ENCODE data around the gene CCDC152.
A peak's percentile ranks its signal among the peaks of the same experiment; 100 is the strongest.
"Not testable (repeated sequence)": the region's sequence is repeated elsewhere in the genome, so short reads cannot be mapped to it uniquely, and the experiment has no call there.

Gene CCDC152

DNA sequence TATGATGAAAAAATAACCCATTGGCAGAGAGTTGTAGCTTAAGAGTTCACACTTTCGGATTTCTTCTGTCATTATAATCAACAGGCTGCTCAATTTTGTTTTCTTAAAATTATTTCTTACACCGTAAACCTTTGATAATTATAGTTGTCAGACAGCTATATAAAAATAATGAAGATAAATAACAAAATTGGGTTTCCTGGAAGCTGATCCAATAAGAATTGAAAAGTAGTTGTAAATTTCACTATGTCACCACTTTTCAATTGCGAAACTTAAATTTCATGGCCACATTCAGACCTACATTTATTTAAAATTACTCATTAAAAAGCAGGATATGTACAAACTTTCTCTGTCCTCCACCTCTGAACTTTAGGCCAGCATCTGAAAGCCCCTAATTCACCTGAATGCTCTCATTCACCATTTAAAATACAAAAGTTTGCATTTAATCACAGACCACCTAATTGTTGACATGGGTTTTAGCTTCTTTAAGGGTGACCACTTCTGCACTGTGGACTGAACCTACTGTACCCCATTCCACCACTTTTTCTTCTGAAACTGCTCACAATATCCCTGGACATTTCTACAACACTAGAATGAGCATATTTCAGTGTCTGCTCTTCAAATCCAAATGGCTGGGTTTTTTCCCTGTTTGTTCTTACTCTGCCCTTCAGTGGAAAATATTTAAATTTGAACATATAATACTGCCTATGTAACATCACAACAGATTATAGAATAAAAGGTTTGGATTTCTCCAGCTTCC, 54.4 kb downstream of the CCDC152 start:
- no peak for TF ChIP-seq CTCF (IDR thresholded peaks at IDR 0.05; ENCODE audit: unreplicated experiment in 3 of 3)
- H3K4me1 Mint-ChIP-seq: peaks cover 33% of the 10 kb centered on the region
- peaks cover 30% of the 10 kb centered on the region for H3K36me3 Mint-ChIP-seq (ENCODE audit: low read depth)
- H3K4me3 Mint-ChIP-seq: peak overlapping the region; percentile 92 to 95 (median 93)
- peak overlapping the region; percentile 98 to 100 (median 99) for H3K27ac Mint-ChIP-seq
- H3K27me3 Mint-ChIP-seq (ENCODE audit: low read depth): no peaks in the 10 kb centered on the region
- H3K9me3 Mint-ChIP-seq: no peaks in the 10 kb centered on the region

DNA sequence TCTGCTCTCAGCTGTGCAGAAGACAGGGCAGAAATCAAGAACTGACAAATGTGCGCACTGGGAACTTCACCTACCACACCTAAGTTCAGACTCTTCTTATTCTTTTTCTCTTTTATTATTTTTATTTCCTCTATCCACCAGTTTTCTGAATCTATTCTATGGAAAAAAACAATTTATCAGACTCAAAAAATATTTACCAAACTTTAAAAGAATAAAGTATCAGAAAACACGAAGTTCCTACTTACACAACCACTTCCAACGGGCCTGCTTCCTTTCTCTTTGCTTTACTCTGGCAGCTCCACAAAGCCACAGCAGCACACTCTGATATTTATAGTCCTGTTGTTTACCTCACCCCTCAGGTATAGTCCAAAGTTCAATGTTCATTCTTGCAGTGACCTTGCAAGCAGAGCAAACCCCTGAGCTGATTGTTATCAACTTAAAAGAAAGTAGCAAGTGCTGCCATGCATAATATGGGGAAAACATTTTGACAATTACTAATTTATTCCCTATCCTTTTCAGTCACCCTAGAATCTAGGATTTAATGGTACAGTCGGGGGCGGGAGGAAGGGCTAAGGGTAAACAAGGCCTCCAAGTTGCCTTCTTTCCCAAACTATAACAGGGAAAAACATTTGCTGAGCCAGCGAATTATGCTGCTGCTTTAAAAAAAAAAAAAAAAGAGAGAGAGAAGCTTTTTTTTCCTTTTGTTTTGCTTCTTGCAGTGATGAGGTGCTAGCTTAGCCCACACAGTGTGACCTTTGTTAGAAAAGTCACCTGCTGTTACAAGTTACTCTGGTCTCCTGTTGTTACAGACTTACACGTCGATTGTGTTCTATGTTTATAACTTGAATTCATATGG, 55.2 kb downstream of the CCDC152 start, which contains the start of gene SELENOP:
TSS of gene SELENOP (minus strand) at position 302 of the 856 bp plus-strand sequence. CDS start 3,539 bp downstream, outside the sequence.
- Mint-ChIP-seq H3K27ac (peak within 1 kb of the TSS; percentile 98 to 100 (median 99)), H3K9me3 (no peaks in the 10 kb centered on the region), H3K4me3 (peak within 1 kb of the TSS; percentile 92 to 95 (median 93)), H3K36me3 (ENCODE audit: low read depth) (peaks cover 23% of the 10 kb centered on the region), H3K4me1 (peaks cover 33% of the 10 kb centered on the region), H3K27me3 (ENCODE audit: low read depth) (no peaks in the 10 kb centered on the region)
- no peak for TF ChIP-seq CTCF (IDR thresholded peaks at IDR 0.05; ENCODE audit: unreplicated experiment in 3 of 3)

DNA sequence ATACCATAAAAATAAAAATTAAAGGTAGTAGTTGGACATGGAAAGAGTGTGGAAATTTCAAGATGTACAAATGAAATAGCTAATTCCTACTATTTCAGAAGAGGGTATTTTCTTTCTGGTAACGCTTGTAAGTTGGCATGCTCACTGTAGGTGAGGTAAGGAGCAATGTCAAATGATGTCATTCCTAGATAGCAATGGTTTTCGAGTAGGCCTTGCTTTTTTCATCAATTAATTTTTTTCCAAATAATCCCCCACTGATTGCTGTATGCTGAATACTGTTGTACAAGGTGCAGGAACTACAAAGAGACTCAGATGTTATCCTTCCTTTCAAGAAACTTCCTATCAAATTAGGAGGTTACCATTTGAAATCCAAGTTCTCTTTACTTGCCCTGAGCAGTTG, 56.0 kb downstream of the CCDC152 start:
- Mint-ChIP-seq H3K27me3 (ENCODE audit: low read depth) (no peaks in the 10 kb centered on the region), H3K9me3 (no peaks in the 10 kb centered on the region), H3K4me3 (peak overlapping the region in 2 of 3 experiments; percentile 39 to 41), H3K27ac (peak overlapping the region; percentile 98 to 100 (median 99)), H3K4me1 (peaks cover 33% of the 10 kb centered on the region), H3K36me3 (ENCODE audit: low read depth) (peaks cover 16% of the 10 kb centered on the region)
- no peak for TF ChIP-seq CTCF (IDR thresholded peaks at IDR 0.05; ENCODE audit: unreplicated experiment in 3 of 3)

DNA sequence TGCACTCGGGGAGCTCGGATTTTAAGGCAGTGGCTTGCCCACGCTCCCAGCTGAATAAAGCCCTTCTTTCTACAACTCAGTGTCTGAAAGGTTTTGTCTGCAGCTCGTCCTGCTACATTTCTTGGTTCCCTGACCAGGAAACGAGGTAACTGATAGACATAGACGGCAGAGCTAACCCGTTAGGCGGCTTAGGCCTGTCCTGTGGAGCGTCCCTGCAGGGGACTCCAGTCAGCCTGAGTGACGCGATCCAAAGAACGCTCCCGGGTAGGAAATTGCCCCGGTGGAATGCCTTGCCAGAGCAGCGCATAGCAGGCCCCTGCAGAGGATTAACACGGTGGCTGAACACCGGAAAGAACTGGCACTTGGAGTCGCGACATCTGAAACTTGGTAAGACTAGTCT, 56.9 kb downstream of the CCDC152 start:
- H3K27me3 Mint-ChIP-seq (ENCODE audit: low read depth): no peaks in the 10 kb centered on the region
- H3K36me3 Mint-ChIP-seq (ENCODE audit: low read depth): peaks cover 8% of the 10 kb centered on the region
- H3K4me3 Mint-ChIP-seq: peak overlapping the region in 1 of 3 experiments; percentile 39
- peak overlapping the region; percentile 98 to 100 (median 99) for H3K27ac Mint-ChIP-seq
- TF ChIP-seq CTCF (IDR thresholded peaks at IDR 0.05; ENCODE audit: unreplicated experiment in 3 of 3): no peak
- H3K4me1 Mint-ChIP-seq: peaks cover 27% of the 10 kb centered on the region
- H3K9me3 Mint-ChIP-seq: no peaks in the 10 kb centered on the region

GRCh38 chr5:42816546-42816945, 59.9 kb downstream of the CCDC152 start:
- peaks cover 14% of the 10 kb centered on the region for H3K4me1 Mint-ChIP-seq
- not testable (repeated sequence) for H3K9me3 Mint-ChIP-seq; H3K36me3 Mint-ChIP-seq (ENCODE audit: low read depth); H3K27ac Mint-ChIP-seq; H3K27me3 Mint-ChIP-seq (ENCODE audit: low read depth); H3K4me3 Mint-ChIP-seq

DNA sequence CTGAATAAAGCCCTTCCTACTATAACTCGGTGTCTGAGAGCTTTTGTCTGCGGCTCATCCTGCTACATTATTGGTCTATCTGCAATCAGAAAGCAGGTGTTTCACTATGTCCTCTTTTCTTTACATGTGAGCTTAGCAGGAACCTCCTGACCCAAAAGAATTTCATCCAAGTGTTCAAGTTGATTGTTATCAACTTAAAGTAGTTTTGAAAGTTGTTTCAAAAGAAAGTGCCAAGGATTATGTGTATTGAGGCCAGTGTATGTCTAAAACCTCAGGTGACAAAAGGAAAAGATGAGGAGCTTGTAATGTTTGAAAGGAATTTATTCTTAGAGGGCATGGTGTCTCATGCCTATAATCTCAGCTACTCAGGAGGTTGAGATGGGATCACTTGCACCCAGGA, 63.1 kb downstream of the CCDC152 start:
- no peak for TF ChIP-seq CTCF (IDR thresholded peaks at IDR 0.05; ENCODE audit: unreplicated experiment in 3 of 3)
- H3K27ac Mint-ChIP-seq: no peak overlapping the region
- H3K27me3 Mint-ChIP-seq (ENCODE audit: low read depth): no peaks in the 10 kb centered on the region
- H3K9me3 Mint-ChIP-seq: no peaks in the 10 kb centered on the region
- H3K4me1 Mint-ChIP-seq: no peaks in the 10 kb centered on the region
- no peak overlapping the region for H3K4me3 Mint-ChIP-seq
- no peaks in the 10 kb centered on the region for H3K36me3 Mint-ChIP-seq (ENCODE audit: low read depth)
